ENCODE measurements around the gene AQP12A. TPM values are rescaled to one million over a fixed set of nuclear protein-coding genes. Genes with fewer than 3 reads are reported as not detected.

The AQP12A gene
- total and polyA plus RNA-seq, 9 of the 15 experiments (the other 6 are each of a cell fraction or from before 2014, with no cell fraction given) = not detected

DNA sequence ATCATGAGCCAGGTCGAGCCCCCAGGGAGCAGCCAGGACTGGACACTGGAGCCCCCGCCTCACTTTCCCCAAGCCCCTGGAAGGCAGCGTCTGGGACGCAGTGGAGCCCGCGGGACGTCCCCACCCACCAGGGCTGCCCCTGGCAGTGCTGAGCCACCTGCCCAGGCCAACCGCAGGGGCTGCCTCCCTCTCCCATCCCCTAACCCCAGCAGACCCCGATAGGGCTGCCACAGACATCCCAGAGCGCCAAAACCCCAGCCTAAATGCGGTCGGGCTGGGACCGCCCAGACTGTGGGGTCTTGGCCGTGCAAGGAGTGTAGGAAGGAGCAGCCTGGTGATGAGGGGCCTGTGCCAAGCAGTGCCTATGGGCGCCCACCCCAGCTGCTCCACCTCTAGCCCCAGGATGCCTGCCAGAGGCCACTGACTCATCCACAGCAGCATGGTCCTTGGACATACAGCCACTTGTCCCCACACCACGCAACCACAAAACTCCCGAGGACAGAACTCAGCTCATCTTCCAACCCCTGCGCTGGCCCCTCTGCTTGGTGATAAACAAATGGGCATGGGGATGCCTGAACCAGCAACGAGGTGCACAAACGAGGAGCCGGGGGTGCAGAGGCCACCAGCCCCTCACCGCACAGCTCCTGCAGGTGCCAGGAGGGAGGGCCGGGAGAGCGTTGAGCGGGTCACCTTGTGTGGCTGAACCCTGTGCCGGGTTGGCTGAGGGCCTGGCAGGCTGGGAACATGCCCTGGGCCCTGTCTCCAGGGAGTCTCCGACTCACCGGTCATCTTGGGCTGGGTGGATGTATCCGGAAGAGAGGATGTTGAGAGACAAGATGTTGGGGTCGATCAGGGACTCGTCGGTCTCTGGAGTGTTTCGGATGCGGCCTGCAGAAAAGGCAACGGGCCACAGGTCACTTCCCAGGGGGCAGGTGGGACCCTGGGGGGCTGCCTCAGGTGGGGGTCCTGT, 44.9 kb downstream of the AQP12A start:
- Histone ChIP-seq H3K36me3 (ENCODE audit: control insufficient read depth, insufficient read depth, low read length) (no peaks in the 10 kb centered on the region), H3K9me1 (ENCODE audit: control insufficient read depth, insufficient read depth, low read length) (no peaks in the 10 kb centered on the region), H3K79me2 (ENCODE audit: control insufficient read depth, insufficient read depth, low read length) (no peaks in the 10 kb centered on the region), H4K20me1 (replicated peaks; ENCODE audit: control insufficient read depth, insufficient read depth, low read length) (no peaks in the 10 kb centered on the region), H3K4me2 (ENCODE audit: insufficient read depth, low read length) (no peak overlapping the region), H3K27ac (ENCODE audit: extremely low read depth, low read depth, low read length) (no peak overlapping the region), H2AFZ (ENCODE audit: low read depth, low read length) (no peak overlapping the region), H3K27me3 (ENCODE audit: control insufficient read depth in 2 of 2, insufficient read depth in 2 of 2, low read length in 2 of 2) (peaks cover 4 to 65% of the 10 kb centered on the region in 2 experiments; a peak in 4 of 5 replicates), H3K4me1 (replicated peaks in 1 of 2; ENCODE audit: control insufficient read depth in 2 of 2, insufficient read depth in 2 of 2, low read length in 2 of 2) (peaks cover 0 to 7% of the 10 kb centered on the region in 2 experiments; a peak in 1 of 5 replicates), H3K9ac (ENCODE audit: insufficient read depth in 1 of 2, low read depth in 2 of 2, low read length in 2 of 2) (no peak overlapping the region), H3K4me3 (no peak overlapping the region), H3K9me3 (replicated peaks; ENCODE audit: control insufficient read depth, insufficient read depth, low read depth, low read length) (no peaks in the 10 kb centered on the region)
- FAIRE-seq (no peak), ATAC-seq (no peak), DNase-seq (ENCODE audit: extremely low read depth in 1 of 4, low spot score in 3 of 4) (no peak)
- intact Hi-C loops (cut with micrococcal nuclease) (no loop called here), in situ Hi-C loops (cut with MboI) (no loop called here)
- no peak for TF ChIP-seq ZBTB1 (CRISPR knock-in tag; IDR thresholded peaks at IDR 0.05; ENCODE audit: borderline replicate concordance, low read depth)
- TF ChIP-seq FOXK2 (conservative IDR thresholded peaks at IDR 0.05 in 1 of 2, IDR thresholded peaks at IDR 0.05 in 1 of 2; ENCODE audit: low read depth in 2 of 2) = no peak
- no peak for TF ChIP-seq NFE2L1 (tag; IDR thresholded peaks at IDR 0.05; ENCODE audit: borderline replicate concordance, low read depth)
- no peak for TF ChIP-seq CBFB (CRISPR knock-in tag; IDR thresholded peaks at IDR 0.05)
- TF ChIP-seq, protein P1, sequence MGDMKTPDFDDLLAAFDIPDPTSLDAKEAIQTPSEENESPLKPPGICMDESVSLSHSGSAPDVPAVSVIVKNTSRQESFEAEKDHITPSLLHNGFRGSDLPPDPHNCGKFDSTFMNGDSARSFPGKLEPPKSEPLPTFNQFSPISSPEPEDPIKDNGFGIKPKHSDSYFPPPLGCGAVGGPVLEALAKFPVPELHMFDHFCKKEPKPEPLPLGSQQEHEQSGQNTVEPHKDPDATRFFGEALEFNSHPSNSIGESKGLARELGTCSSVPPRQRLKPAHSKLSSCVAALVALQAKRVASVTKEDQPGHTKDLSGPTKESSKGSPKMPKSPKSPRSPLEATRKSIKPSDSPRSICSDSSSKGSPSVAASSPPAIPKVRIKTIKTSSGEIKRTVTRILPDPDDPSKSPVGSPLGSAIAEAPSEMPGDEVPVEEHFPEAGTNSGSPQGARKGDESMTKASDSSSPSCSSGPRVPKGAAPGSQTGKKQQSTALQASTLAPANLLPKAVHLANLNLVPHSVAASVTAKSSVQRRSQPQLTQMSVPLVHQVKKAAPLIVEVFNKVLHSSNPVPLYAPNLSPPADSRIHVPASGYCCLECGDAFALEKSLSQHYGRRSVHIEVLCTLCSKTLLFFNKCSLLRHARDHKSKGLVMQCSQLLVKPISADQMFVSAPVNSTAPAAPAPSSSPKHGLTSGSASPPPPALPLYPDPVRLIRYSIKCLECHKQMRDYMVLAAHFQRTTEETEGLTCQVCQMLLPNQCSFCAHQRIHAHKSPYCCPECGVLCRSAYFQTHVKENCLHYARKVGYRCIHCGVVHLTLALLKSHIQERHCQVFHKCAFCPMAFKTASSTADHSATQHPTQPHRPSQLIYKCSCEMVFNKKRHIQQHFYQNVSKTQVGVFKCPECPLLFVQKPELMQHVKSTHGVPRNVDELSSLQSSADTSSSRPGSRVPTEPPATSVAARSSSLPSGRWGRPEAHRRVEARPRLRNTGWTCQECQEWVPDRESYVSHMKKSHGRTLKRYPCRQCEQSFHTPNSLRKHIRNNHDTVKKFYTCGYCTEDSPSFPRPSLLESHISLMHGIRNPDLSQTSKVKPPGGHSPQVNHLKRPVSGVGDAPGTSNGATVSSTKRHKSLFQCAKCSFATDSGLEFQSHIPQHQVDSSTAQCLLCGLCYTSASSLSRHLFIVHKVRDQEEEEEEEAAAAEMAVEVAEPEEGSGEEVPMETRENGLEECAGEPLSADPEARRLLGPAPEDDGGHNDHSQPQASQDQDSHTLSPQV (IDR thresholded peaks at IDR 0.05) = no peak
- TF ChIP-seq, protein P2, sequence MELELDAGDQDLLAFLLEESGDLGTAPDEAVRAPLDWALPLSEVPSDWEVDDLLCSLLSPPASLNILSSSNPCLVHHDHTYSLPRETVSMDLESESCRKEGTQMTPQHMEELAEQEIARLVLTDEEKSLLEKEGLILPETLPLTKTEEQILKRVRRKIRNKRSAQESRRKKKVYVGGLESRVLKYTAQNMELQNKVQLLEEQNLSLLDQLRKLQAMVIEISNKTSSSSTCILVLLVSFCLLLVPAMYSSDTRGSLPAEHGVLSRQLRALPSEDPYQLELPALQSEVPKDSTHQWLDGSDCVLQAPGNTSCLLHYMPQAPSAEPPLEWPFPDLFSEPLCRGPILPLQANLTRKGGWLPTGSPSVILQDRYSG (tag; conservative IDR thresholded peaks at IDR 0.05; ENCODE audit: low read depth) = no peak
- no peak for TF ChIP-seq HIVEP1 (CRISPR knock-in tag; IDR thresholded peaks at IDR 0.05)
- no peak for TF ChIP-seq ESRRB (CRISPR knock-in tag; IDR thresholded peaks at IDR 0.05; ENCODE audit: borderline replicate concordance)
- TF ChIP-seq, protein P3, sequence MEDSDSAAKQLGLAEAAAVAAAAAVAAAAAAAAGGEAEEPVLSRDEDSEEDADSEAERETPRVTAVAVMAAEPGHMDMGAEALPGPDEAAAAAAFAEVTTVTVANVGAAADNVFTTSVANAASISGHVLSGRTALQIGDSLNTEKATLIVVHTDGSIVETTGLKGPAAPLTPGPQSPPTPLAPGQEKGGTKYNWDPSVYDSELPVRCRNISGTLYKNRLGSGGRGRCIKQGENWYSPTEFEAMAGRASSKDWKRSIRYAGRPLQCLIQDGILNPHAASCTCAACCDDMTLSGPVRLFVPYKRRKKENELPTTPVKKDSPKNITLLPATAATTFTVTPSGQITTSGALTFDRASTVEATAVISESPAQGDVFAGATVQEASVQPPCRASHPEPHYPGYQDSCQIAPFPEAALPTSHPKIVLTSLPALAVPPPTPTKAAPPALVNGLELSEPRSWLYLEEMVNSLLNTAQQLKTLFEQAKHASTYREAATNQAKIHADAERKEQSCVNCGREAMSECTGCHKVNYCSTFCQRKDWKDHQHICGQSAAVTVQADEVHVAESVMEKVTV (CRISPR knock-in tag; IDR thresholded peaks at IDR 0.05) = no peak
- no peak for TF ChIP-seq PRMT5 (CRISPR knock-in tag; IDR thresholded peaks at IDR 0.05)
- TF ChIP-seq ZC3H8 (IDR thresholded peaks at IDR 0.05) = no peak
- TF ChIP-seq ILF3 (IDR thresholded peaks at IDR 0.05; ENCODE audit: borderline replicate concordance) = no peak
- ChIA-PET CTCF (ENCODE audit: low intra/inter-chr PET ratio) (no interaction called here), POLR2A (no interaction called here)
- under 1% methylated on average over 17 of the region's 35 CpGs for WGBS (ENCODE audit: insufficient coverage, low coverage, missing lambda C conversion rate)
- no TSS peak for BruUV-seq (replicated peaks)
